ENCODE results near the gene ECHS1.
"Not testable (repeated sequence)": the region's sequence is repeated elsewhere in the genome, so short reads cannot be mapped to it uniquely, and the experiment has no call there.

ECHS1 gene

DNA sequence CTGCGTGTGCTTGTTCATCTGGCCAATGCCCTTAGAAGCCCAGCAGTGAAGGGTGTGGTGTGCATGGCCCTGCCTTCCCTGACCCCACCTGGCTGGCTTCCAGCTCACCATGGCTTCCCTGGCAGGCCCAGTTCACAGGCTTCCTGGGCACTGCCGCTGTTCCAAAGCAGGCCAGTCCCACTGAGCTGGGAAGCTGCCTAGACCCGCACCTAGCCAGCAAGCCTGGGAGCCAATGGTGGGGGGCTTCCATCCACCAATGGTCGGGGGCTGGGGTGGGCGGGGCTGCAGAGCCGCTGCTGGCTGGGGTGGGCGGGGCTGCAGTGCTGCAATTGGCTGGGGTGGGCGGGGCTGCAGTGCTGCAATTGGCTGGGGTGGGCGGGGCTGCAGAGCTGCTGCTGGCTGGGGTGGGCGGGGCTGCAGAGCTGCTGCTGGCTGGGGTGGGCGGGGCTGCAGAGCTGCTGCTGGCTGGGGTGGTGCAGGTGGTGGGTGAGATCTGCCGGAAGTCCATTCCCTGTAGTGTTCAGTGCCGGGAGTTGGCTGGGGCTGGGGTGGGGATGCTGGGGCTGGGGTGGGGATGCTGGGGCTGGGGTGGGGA, 48.9 kb downstream of the ECHS1 start:
- no peak overlapping the region for H3K4me3 ChIP-seq (ENCODE audit: low read depth, low read length)
- TF ChIP-seq, protein P1, sequence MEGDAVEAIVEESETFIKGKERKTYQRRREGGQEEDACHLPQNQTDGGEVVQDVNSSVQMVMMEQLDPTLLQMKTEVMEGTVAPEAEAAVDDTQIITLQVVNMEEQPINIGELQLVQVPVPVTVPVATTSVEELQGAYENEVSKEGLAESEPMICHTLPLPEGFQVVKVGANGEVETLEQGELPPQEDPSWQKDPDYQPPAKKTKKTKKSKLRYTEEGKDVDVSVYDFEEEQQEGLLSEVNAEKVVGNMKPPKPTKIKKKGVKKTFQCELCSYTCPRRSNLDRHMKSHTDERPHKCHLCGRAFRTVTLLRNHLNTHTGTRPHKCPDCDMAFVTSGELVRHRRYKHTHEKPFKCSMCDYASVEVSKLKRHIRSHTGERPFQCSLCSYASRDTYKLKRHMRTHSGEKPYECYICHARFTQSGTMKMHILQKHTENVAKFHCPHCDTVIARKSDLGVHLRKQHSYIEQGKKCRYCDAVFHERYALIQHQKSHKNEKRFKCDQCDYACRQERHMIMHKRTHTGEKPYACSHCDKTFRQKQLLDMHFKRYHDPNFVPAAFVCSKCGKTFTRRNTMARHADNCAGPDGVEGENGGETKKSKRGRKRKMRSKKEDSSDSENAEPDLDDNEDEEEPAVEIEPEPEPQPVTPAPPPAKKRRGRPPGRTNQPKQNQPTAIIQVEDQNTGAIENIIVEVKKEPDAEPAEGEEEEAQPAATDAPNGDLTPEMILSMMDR (IDR thresholded peaks at IDR 0.05; ENCODE audit: low read depth, low read length): no peak

DNA sequence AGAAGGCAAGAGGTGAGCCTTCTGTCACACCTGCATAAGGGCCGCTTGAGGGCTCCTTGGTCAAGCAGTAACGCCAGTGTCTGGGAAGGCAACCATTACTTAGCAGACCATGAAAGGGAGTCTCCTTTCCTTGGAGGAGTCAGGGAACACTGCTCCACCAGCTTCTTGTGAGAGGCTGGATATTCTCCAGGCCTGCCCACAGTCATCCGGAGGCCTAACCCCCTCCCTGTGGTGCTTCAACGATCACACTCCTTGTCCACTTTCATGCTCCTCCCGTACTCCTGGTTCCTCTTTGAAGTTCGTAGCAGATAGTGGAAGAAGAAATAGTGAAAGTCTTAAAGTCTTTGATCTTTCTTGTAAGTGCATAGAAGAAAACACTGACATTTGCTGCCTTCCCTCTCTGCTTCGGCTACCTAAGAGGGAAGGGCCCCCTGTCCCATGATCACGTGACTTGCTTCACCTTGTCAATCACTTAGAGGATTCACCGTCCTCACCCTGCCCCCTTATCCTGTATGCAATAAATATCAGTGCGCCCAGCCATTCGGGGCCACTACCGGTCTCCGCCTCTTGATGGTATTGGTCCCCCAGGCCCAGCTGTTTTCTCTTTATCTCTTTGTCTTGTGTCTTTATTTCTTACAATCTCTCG, 51.0 kb downstream of the ECHS1 start:
- H3K4me3 ChIP-seq (ENCODE audit: low read depth, low read length): not testable (repeated sequence)

DNA sequence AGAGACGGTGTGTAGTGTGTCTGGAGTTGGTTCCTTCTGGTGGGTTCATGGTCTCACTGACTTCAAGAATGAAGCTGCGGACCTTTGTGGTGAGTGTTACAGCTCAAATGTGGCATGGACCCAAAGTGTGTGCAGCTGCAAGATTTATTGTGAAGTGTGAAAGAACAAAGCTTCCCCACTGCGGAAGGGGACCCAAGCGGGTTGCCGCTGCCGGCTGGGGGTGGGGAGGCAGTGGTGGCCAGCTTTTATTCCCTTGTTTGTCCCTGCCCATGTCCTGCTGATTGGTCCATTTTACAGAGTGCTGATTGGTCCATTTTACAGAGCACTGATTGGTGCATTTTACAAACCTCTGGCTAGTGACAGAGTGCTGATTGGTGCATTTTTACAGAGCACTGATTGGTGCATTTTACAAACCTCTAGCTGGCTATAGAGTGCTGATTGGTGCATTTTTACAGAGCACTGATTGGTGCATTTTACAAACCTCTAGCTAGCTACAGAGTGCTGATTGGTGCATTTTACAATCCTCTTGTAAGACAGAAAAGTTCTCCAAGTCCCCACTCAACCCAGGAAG, 52.2 kb downstream of the ECHS1 start:
- not testable (repeated sequence) for H3K4me3 ChIP-seq (ENCODE audit: low read depth, low read length)

DNA sequence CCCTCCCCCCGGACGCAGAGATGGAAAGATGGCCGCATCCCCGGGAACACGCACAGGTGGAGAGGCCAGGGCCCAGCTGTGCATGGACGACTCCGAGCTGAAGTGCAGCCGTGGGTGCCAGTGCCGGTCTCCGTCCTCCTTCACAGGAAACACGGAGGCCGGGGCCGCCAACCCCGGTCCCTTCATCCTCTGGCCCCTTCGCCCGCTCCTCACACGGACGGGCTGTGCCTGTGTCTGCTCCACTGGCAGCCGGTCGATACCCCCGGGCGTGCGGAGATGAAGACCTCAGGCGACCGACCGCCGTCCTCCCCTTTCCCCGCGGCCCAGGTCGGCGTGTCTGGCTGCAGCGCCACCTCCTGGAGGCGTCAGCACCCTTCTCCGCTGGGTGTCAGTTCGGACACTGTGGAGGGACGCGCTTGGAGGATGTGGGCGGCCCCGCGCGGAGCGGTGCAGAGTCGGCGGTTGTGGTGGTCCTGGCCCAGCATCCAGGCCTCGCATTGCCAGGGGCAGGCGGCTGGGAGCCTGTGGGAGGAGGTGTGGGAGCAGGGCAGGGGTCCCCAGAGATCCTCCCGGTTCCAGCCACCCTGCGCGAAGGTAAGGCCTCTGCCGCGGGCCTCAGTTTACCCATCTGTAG, 54.5 kb downstream of the ECHS1 start:
- H3K4me3 ChIP-seq (ENCODE audit: low read depth, low read length): peak overlapping the region; percentile 47

DNA sequence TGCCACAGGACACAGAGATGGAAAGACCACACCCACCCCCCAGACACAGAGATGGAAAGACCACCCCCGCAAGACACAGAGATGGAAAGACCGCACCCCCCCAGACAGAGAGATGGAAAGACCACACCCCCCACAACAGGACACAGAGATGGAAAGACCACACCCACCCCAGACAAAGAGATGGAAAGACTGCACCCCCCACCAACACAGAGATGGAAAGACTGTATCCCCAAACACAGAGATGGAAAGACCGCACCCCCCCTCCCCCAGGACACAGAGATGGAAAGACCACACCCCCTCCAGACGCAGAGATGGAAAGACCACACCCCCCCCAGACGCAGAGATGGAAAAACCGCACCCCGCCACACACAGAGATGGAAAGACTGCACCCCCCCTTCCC, 56.4 kb downstream of the ECHS1 start:
- no peak overlapping the region for H3K4me3 ChIP-seq (ENCODE audit: low read depth, low read length)
- TF ChIP-seq, protein P1 (IDR thresholded peaks at IDR 0.05; ENCODE audit: low read depth, low read length): no peak

More for the DNA sequence above, 54.5 kb downstream of the ECHS1 start:
- TF ChIP-seq, protein P1 (IDR thresholded peaks at IDR 0.05; ENCODE audit: low read depth, low read length): peak; percentile 62

DNA sequence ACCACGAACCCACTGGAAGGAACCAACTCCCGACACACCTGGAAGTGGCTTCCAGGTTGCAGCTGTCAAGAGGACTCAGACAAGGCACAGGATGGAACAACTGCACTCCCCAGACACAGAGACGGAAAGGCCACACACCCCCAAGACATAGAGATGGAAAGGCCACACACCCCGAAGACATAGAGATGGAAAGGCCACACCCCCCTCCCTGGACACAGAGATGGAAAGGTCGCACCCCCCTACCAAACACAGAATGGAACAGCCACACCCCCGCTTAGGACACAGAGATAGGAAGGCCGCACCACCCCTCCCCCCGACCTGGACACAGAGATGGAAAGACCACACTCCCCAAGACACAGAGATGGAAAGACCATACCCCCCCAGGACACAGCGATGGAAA, 56.9 kb downstream of the ECHS1 start:
- TF ChIP-seq, protein P1 (IDR thresholded peaks at IDR 0.05; ENCODE audit: low read depth, low read length): no peak

DNA sequence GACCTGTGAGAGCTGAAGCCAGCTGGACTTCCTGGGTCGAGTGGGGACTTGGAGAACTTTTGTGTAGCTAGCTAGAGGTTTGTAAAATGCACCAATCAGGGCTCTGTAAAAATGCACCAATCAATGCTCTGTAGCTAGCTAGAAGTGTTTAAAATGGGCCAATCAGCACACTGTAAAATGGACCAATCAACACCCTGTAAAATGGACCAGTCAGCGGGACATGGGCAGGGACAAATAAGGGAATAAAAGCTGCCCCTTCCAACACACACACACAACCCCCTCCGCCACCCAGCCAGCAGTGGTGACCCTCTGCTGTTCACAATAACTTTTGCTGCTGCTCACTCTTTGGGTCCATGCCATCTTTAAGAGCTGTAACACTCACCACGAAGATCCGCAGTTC, 57.3 kb downstream of the ECHS1 start:
- TF ChIP-seq, protein P1 (IDR thresholded peaks at IDR 0.05; ENCODE audit: low read depth, low read length): no peak
- no peak overlapping the region for H3K4me3 ChIP-seq (ENCODE audit: low read depth, low read length)

More for the DNA sequence above, 56.9 kb downstream of the ECHS1 start:
- H3K4me3 ChIP-seq (ENCODE audit: low read depth, low read length): no peak overlapping the region

DNA sequence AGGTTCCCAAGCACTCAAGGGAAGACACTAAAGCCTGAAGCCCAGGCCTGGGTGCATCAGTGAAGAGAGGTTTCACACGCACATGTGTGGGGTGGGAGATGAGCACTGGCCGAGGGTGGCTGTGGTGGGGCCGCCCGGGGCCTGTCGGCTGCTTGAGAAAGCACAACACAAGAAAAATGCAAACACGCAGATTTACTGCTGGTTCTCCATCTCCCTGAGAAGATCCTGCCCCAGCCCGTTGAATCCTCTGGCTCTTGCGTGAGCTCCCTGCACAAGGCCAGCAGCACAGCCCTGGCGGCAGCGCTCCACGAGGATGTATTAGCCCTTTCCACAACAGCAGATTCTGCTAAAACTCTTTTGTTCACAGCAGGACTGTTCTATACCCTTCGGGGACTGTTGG, 58.2 kb downstream of the ECHS1 start:
- no peak overlapping the region for H3K4me3 ChIP-seq (ENCODE audit: low read depth, low read length)
- TF ChIP-seq, protein P1 (IDR thresholded peaks at IDR 0.05; ENCODE audit: low read depth, low read length): no peak
